Endodermal cell (in vitro differentiated cells): ENCODE results near the gene LHX3. TPM values are rescaled to one million over a fixed set of nuclear protein-coding genes. Genes with fewer than 3 reads are reported as not detected.

Source experiments
- DNase-seq: peaks from one replicate; pipeline ENCODE4 v3.0.0-alpha.2; 2017
- H3K27ac ChIP-seq: 2 replicates; pipeline ENCODE4 v1.5.1; 2013; ENCODE audit warnings: mild to moderate bottlenecking, low read depth, low read length, moderate library complexity
- H3K27me3 ChIP-seq: 2 replicates; pipeline ENCODE4 v1.6.1; 2013; ENCODE audit warnings: mild to moderate bottlenecking, low read length, moderate library complexity; ENCODE audit not compliant: insufficient read depth, control insufficient read depth, poor library complexity, severe bottlenecking
- H3K36me3 ChIP-seq: 2 replicates; pipeline ENCODE4 v1.7.0; 2013; ENCODE audit warnings: mild to moderate bottlenecking, low read length, moderate library complexity; ENCODE audit not compliant: control insufficient read depth, insufficient read depth
- H3K4me1 ChIP-seq: one replicate; pipeline ENCODE4 v1.7.0; 2013; ENCODE audit warnings: low read length; ENCODE audit not compliant: control insufficient read depth, insufficient read depth
- H3K4me3 ChIP-seq: 2 replicates; pipeline ENCODE4 v1.5.1; 2013; ENCODE audit warnings: mild to moderate bottlenecking, low read length, moderate library complexity
- H3K9ac ChIP-seq: 2 replicates; pipeline ENCODE4 v1.6.1; 2013; ENCODE audit warnings: mild to moderate bottlenecking, low read length, moderate library complexity; ENCODE audit not compliant: poor library complexity, severe bottlenecking; ENCODE audit errors: extremely low read depth
- H3K9me3 ChIP-seq: 2 replicates; pipeline ENCODE4 v1.6.1; 2013; ENCODE audit warnings: mild to moderate bottlenecking, low read length, moderate library complexity; ENCODE audit not compliant: control insufficient read depth
- H3K27ac Mint-ChIP-seq: 2 replicates; pipeline ENCODE4 v1.8.0; 2020; ENCODE audit warnings: mixed read lengths
- H3K27me3 Mint-ChIP-seq: 2 replicates; pipeline ENCODE4 v1.8.0; 2021; ENCODE audit warnings: mild to moderate bottlenecking, mixed read lengths; ENCODE audit not compliant: insufficient read depth
- H3K36me3 Mint-ChIP-seq: 2 replicates; pipeline ENCODE4 v1.8.0; 2020; ENCODE audit warnings: low read depth, mixed read lengths
- H3K4me1 Mint-ChIP-seq: 2 replicates; pipeline ENCODE4 v1.8.0; 2020; ENCODE audit warnings: mixed read lengths
- H3K4me3 Mint-ChIP-seq: 2 replicates; pipeline ENCODE4 v1.8.0; 2020; ENCODE audit warnings: mild to moderate bottlenecking, moderate library complexity, mixed read lengths
- H3K9me3 Mint-ChIP-seq: 2 replicates; pipeline ENCODE4 v1.8.0; 2020; ENCODE audit warnings: mild to moderate bottlenecking, mixed read lengths
- CTCF ChIP-seq: fragments of 200-600 bp; sonication (generic); conservative IDR thresholded peaks from 2 replicates; pipeline ENCODE4 v1.5.0; 2021; ENCODE audit warnings: antibody characterized with exemption, mild to moderate bottlenecking
- WGBS, 2 experiments: methylation state at CpG; one replicate each; pipeline versions ENCODE4 v1.1.5 to v1.1.7; 2013; ENCODE audit warnings: missing lambda C conversion rate in 2 of 2, mixed read lengths in 1 of 2; ENCODE audit not compliant: insufficient coverage in 1 of 2, insufficient read length in 1 of 2; 5-methylcytosine and 5-hydroxymethylcytosine counted together
- long read RNA-seq, 4 experiments: library from polyadenylated mRNA in 2 of 4; library from RNA in 1 of 4; library from capped mRNA in 1 of 4; stranded (forward) in 3 of 4; unstranded in 1 of 4; transcript quantifications; one replicate each; pipeline ENCODE4 v2.0.0, GENCODE V29; 2020 to 2021; ENCODE audit warnings: inconsistent platforms in 1 of 4
- polyA plus RNA-seq, 2 experiments: library from polyadenylated mRNA; stranded (reverse); fragments of 50-300 nt; gene quantifications; one replicate each; pipeline ENCODE4 v1.2.3, GENCODE V29; 2013
- total RNA-seq, 2 donors: library from RNA; stranded (reverse); fragmentation: NEBNext Ultra II Directional in 1 of 2; extraction: Animal tissue kit (Norgen Biotek cat#: 25700) in 1 of 2; gene quantifications; 2 replicates in 1 of 2; 3 replicates in 1 of 2; pipeline ENCODE4 v1.2.1, GENCODE V29; 2021

The LHX3 gene
- not detected for total RNA-seq
- 0.11 TPM for polyA plus RNA-seq (2013, experiment 1 of 2)
- polyA plus RNA-seq (2013, experiment 2 of 2), result not detected
- long read RNA-seq, experiment 1, result 0 reads
- long read RNA-seq, experiment 2, result 0 reads
- long read RNA-seq, experiment 3, result 0 reads
- long read RNA-seq, experiment 4, result 0 reads

- Histone ChIP-seq H3K36me3 (no peaks in the 10 kb centered on the region), H3K27me3 (peaks cover 59% of the 10 kb centered on the region), H3K4me3 (no peak within 1 kb of the TSS), H3K27ac (no peak within 1 kb of the TSS), H3K9me3 (no peaks in the 10 kb centered on the region), H3K4me1 (no peaks in the 10 kb centered on the region), H3K9ac (no peak within 1 kb of the TSS)
- Mint-ChIP-seq H3K36me3 (peaks cover 3% of the 10 kb centered on the region), H3K9me3 (no peaks in the 10 kb centered on the region), H3K4me1 (no peaks in the 10 kb centered on the region), H3K4me3 (no peak within 1 kb of the TSS), H3K27me3 (peaks cover 45% of the 10 kb centered on the region), H3K27ac (no peak within 1 kb of the TSS)
- peak; percentile 86 for DNase-seq
- WGBS, 2 experiments, result 12 to 19% methylated on average over 23 to 70 of the region's 70 CpGs
- TF ChIP-seq CTCF, result no peak
Observed at GRCh38 chr9:136204838-136205706, at the start of gene LHX3. LHX3 (minus strand) TSS chr9:136205128; CDS start chr9:136205012, 116 bp downstream.

- H3K9me3 Mint-ChIP-seq, result no peaks in the 10 kb centered on the region
- no peaks in the 10 kb centered on the region for H3K27me3 Mint-ChIP-seq
- H3K36me3 ChIP-seq, result no peaks in the 10 kb centered on the region
- no peaks in the 10 kb centered on the region for H3K9me3 ChIP-seq
- H3K4me3 Mint-ChIP-seq, result no peak overlapping the region
- H3K27ac Mint-ChIP-seq, result no peak overlapping the region
- no peak overlapping the region for H3K27ac ChIP-seq
- H3K27me3 ChIP-seq, result no peaks in the 10 kb centered on the region
- H3K4me3 ChIP-seq, result no peak overlapping the region
- no peak for TF ChIP-seq CTCF
- no peaks in the 10 kb centered on the region for H3K4me1 ChIP-seq
- no peaks in the 10 kb centered on the region for H3K36me3 Mint-ChIP-seq
- 94 to 95% methylated on average over 17 to 32 of the region's 32 CpGs for WGBS, 2 experiments
- H3K9ac ChIP-seq, result no peak overlapping the region
- H3K4me1 Mint-ChIP-seq, result no peaks in the 10 kb centered on the region
- no peak for DNase-seq
Observed at GRCh38 chr9:136253246-136254130, 48.6 kb upstream of the LHX3 start.

- Mint-ChIP-seq H3K27ac (no peak overlapping the region), H3K4me1 (no peaks in the 10 kb centered on the region), H3K36me3 (no peaks in the 10 kb centered on the region), H3K9me3 (no peaks in the 10 kb centered on the region), H3K27me3 (no peaks in the 10 kb centered on the region), H3K4me3 (no peak overlapping the region)
- H3K9me3 ChIP-seq, result no peaks in the 10 kb centered on the region
- no peaks in the 10 kb centered on the region for H3K27me3 ChIP-seq
- no peak for TF ChIP-seq CTCF
- WGBS, 2 experiments, result 93 to 94% methylated on average over 5 to 10 of the region's 10 CpGs
- no peaks in the 10 kb centered on the region for H3K36me3 ChIP-seq
- H3K4me1 ChIP-seq, result no peaks in the 10 kb centered on the region
- no peak overlapping the region for H3K27ac ChIP-seq
- H3K9ac ChIP-seq, result no peak overlapping the region
- H3K4me3 ChIP-seq, result no peak overlapping the region
- no peak for DNase-seq
Observed at GRCh38 chr9:136252846-136253245, 47.9 kb upstream of the LHX3 start.
